ENCODE results near the gene TMTC2.

TMTC2 gene

DNA sequence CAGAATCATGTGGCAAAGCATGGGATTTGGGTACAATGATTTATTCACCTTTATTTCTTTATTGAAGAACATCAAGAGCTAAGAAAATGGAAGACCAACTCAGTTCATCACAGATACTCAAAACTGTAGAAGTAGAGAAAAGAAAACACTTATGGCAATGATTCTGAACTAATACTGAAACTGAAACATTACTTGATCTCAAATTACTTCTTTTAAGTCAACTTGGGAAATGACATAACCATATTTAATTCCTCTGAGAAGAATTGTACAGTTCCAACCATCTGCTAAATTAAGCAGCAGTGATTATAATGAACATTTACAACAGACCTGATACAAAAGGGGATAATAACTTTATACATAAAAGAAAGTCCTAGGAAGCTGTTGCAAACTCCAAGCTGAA, 466.5 kb downstream of the TMTC2 start:
- H3F3A ChIP-seq (ENCODE audit: insufficient read depth) = no peaks in the 10 kb centered on the region
- H3K9me2 ChIP-seq (replicated peaks; ENCODE audit: insufficient read depth, low read length) = no peaks in the 10 kb centered on the region
- no peaks in the 10 kb centered on the region for H3K27me3 ChIP-seq (ENCODE audit: low read length)
- no peaks in the 10 kb centered on the region for H3K79me2 ChIP-seq (ENCODE audit: insufficient read depth, low read length)
- TF ChIP-seq, protein P1, sequence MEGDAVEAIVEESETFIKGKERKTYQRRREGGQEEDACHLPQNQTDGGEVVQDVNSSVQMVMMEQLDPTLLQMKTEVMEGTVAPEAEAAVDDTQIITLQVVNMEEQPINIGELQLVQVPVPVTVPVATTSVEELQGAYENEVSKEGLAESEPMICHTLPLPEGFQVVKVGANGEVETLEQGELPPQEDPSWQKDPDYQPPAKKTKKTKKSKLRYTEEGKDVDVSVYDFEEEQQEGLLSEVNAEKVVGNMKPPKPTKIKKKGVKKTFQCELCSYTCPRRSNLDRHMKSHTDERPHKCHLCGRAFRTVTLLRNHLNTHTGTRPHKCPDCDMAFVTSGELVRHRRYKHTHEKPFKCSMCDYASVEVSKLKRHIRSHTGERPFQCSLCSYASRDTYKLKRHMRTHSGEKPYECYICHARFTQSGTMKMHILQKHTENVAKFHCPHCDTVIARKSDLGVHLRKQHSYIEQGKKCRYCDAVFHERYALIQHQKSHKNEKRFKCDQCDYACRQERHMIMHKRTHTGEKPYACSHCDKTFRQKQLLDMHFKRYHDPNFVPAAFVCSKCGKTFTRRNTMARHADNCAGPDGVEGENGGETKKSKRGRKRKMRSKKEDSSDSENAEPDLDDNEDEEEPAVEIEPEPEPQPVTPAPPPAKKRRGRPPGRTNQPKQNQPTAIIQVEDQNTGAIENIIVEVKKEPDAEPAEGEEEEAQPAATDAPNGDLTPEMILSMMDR (IDR thresholded peaks at IDR 0.05; ENCODE audit: insufficient read depth, low read length, poor library complexity, severe bottlenecking) = no peak
- TF ChIP-seq EZH2phosphoT487 (conservative IDR thresholded peaks at IDR 0.05; ENCODE audit: low read length) = no peak
- no peak overlapping the region for H3K4me2 ChIP-seq (ENCODE audit: low read depth, low read length, poor library complexity, severe bottlenecking)
- H4K20me1 ChIP-seq (ENCODE audit: low read depth, low read length) = no peaks in the 10 kb centered on the region
- H3K27ac ChIP-seq (ENCODE audit: low read depth, low read length) = no peak overlapping the region
- no peak overlapping the region for H2AFZ ChIP-seq (ENCODE audit: low read depth, low read length, severe bottlenecking)
- H3K36me3 ChIP-seq (ENCODE audit: low read length) = no peaks in the 10 kb centered on the region
- H3K4me3 ChIP-seq (ENCODE audit: insufficient read depth, low read length, poor library complexity, severe bottlenecking) = no peak overlapping the region
- no peaks in the 10 kb centered on the region for H3K9me3 ChIP-seq (ENCODE audit: insufficient read depth, low read length)
- H3K9ac ChIP-seq (ENCODE audit: low read length) = no peak overlapping the region

GRCh38 chr12:83156815-83157214, 470.1 kb downstream of the TMTC2 start:
- H3F3A ChIP-seq (ENCODE audit: insufficient read depth) = no peaks in the 10 kb centered on the region
- no peak overlapping the region for H3K4me3 ChIP-seq (ENCODE audit: insufficient read depth, low read length, poor library complexity, severe bottlenecking)
- H3K9me3 ChIP-seq (ENCODE audit: insufficient read depth, low read length) = no peaks in the 10 kb centered on the region
- no peaks in the 10 kb centered on the region for H3K27me3 ChIP-seq (ENCODE audit: low read length)
- H3K9me2 ChIP-seq (replicated peaks; ENCODE audit: insufficient read depth, low read length) = no peaks in the 10 kb centered on the region
- H3K4me2 ChIP-seq (ENCODE audit: low read depth, low read length, poor library complexity, severe bottlenecking) = no peak overlapping the region
- no peak overlapping the region for H3K9ac ChIP-seq (ENCODE audit: low read length)
- TF ChIP-seq EZH2phosphoT487 (conservative IDR thresholded peaks at IDR 0.05; ENCODE audit: low read length) = no peak
- TF ChIP-seq, protein P1 (IDR thresholded peaks at IDR 0.05; ENCODE audit: insufficient read depth, low read length, poor library complexity, severe bottlenecking) = no peak
- no peaks in the 10 kb centered on the region for H3K79me2 ChIP-seq (ENCODE audit: insufficient read depth, low read length)
- no peak overlapping the region for H2AFZ ChIP-seq (ENCODE audit: low read depth, low read length, severe bottlenecking)
- no peaks in the 10 kb centered on the region for H4K20me1 ChIP-seq (ENCODE audit: low read depth, low read length)
- H3K27ac ChIP-seq (ENCODE audit: low read depth, low read length) = no peak overlapping the region
- no peaks in the 10 kb centered on the region for H3K36me3 ChIP-seq (ENCODE audit: low read length)

DNA sequence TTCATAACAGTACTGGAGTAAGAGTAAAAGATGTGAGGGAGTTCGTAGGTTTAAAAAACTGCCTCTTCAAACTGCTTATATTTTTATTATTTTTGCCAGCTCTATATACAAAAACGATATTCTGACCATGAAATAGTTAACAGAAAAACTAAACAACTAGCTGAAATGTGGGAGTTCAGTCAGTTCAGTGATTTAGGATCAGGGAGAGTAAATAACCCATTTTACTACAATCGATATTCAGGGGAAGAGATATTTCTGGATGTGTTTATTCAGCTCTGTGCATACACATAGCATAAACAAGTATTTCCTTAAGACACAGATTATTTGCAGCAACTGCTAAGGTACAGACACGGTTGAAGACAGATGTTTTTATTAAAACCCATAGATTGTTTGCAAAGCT, 470.9 kb downstream of the TMTC2 start:
- no peak overlapping the region for H3K27ac ChIP-seq (ENCODE audit: low read depth, low read length)
- no peak overlapping the region for H2AFZ ChIP-seq (ENCODE audit: low read depth, low read length, severe bottlenecking)
- TF ChIP-seq, protein P1 (IDR thresholded peaks at IDR 0.05; ENCODE audit: insufficient read depth, low read length, poor library complexity, severe bottlenecking) = no peak
- TF ChIP-seq EZH2phosphoT487 (conservative IDR thresholded peaks at IDR 0.05; ENCODE audit: low read length) = no peak
- no peaks in the 10 kb centered on the region for H3K79me2 ChIP-seq (ENCODE audit: insufficient read depth, low read length)
- no peaks in the 10 kb centered on the region for H3K9me2 ChIP-seq (replicated peaks; ENCODE audit: insufficient read depth, low read length)
- no peak overlapping the region for H3K4me2 ChIP-seq (ENCODE audit: low read depth, low read length, poor library complexity, severe bottlenecking)
- no peaks in the 10 kb centered on the region for H3K9me3 ChIP-seq (ENCODE audit: insufficient read depth, low read length)
- H3K27me3 ChIP-seq (ENCODE audit: low read length) = no peaks in the 10 kb centered on the region
- no peaks in the 10 kb centered on the region for H3F3A ChIP-seq (ENCODE audit: insufficient read depth)
- no peak overlapping the region for H3K9ac ChIP-seq (ENCODE audit: low read length)
- H4K20me1 ChIP-seq (ENCODE audit: low read depth, low read length) = no peaks in the 10 kb centered on the region
- no peak overlapping the region for H3K4me3 ChIP-seq (ENCODE audit: insufficient read depth, low read length, poor library complexity, severe bottlenecking)
- no peaks in the 10 kb centered on the region for H3K36me3 ChIP-seq (ENCODE audit: low read length)

Data from SU-DHL-6 (cell line).